ENCODE data around the gene EVI2B.
"Not testable (repeated sequence)": the region's sequence is repeated elsewhere in the genome, so short reads cannot be mapped to it uniquely, and the experiment has no call there.

The EVI2B gene, protein sequence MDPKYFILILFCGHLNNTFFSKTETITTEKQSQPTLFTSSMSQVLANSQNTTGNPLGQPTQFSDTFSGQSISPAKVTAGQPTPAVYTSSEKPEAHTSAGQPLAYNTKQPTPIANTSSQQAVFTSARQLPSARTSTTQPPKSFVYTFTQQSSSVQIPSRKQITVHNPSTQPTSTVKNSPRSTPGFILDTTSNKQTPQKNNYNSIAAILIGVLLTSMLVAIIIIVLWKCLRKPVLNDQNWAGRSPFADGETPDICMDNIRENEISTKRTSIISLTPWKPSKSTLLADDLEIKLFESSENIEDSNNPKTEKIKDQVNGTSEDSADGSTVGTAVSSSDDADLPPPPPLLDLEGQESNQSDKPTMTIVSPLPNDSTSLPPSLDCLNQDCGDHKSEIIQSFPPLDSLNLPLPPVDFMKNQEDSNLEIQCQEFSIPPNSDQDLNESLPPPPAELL

DNA sequence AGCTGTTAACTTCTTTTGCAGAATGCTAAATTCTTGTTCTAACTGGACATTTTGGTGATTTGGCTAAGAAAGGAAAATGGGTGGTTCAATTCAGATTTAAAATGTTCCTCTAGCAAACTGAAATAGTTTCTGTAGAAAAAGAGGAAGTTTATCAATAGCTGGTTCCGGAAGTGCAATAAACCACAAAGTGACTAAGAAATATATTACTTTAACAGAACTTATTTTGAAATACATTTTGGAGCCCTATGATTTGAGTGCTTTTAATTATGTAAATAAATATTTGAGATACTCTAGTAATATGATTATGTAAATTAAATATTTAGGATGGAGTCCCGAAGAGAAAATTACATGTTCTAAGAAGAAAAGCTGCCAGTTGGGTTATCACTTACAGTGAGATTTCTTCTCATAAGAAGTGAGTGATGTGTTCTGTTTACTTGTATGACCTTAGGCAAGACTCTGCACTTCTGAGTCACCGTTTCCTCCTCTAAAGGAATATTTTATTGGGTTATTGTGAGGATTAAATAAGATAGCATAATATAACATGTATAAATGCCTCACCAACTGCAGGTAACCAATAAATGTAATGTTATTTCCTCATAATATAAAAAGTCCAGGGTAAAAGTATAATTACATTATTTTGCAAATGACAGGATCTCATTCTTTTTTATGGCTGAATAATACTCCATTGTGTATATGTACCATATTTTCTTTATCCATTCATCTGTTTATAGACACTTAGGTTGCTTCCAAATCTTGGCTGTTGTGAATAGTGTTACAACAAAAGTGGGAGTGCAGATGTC lies at the start of gene EVI2B:
Gene EVI2B, minus strand, starts transcription at position 73 of the 800 bp plus-strand sequence. CDS start 8,445 bp downstream, outside the sequence.
- no peak for DNase-seq

DNA sequence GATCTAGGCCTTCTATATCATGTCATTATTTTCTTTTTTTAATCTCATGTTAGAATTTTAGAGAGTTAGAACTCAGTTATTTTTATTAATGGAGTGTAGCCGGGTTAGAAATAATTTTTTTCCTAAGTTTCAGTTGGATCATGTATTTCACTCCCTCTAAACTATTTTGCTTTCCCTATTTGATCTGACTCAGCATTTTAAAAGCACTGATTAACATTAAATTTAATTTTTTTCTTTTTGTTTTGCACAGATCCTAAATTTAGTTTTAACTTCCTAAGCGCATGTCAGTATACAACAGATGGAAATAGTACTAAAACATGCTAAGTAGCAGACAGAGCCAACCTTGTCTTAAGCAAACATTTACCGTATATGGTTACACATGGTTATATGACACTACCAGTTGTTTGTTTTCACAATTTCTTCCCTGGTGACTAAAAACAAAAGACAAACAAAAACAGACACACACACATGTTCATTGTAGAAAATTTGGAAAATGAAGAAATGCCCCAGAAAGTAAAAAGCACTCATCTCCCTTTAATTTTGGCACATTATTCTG lies 44.1 kb upstream of the EVI2B start:
- DNase-seq: no peak

DNA sequence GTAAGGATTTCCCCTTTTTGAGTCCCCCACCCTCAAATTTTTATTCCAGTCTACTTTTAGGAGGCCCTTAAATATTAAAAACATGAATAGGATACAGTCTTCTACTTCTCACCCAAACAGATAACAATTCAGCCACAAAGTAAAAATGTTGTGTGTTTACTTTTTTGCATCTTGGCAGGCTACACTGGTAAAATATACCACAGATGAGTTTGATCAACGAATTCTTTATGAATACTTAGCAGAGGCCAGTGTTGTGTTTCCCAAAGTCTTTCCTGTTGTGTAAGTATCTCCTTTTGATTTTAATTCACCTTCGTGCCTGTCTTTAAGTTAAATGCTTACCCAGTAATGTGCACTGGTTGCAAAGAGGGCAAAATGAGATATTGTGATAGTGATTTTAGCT lies 43.2 kb upstream of the EVI2B start:
- DNase-seq: no peak

DNA sequence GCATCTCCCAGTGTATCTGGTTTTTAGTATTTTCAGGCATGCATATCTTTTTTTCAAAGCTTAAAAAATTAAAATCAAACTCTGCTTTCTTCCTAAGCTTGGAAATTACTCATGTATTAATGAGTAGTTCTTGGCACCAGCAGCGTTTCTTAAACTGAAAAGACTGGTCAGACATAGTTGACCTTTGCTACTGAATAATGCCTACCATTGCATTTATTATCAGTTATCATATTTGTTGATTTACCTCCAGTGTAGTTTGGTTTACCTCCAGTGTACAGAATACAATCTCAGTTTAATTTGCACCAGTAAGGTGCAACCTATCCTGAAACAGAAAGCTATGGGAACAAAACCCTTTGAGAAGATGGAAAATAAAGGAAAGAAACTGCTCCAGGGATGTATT lies 42.1 kb upstream of the EVI2B start:
- no peak for DNase-seq

DNA sequence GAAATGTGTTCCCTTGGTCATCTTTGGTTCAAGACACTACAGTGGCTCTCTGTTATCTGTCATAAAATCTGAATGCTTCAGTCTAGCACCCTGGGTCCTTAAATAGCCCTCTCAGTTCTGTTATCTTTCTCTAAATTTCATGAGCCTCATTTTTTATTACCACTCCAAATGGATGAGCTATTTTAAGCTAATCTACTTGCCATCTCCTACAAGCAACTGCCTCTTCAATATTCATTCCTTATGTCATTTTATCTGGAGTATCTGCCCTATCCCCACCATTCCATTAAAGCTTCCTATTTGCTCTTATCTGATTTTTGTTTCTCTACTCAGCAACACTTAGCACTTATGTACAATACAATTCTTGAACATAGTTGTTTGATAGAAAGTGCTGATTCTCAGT lies 35.6 kb upstream of the EVI2B start:
- no peak for DNase-seq

DNA sequence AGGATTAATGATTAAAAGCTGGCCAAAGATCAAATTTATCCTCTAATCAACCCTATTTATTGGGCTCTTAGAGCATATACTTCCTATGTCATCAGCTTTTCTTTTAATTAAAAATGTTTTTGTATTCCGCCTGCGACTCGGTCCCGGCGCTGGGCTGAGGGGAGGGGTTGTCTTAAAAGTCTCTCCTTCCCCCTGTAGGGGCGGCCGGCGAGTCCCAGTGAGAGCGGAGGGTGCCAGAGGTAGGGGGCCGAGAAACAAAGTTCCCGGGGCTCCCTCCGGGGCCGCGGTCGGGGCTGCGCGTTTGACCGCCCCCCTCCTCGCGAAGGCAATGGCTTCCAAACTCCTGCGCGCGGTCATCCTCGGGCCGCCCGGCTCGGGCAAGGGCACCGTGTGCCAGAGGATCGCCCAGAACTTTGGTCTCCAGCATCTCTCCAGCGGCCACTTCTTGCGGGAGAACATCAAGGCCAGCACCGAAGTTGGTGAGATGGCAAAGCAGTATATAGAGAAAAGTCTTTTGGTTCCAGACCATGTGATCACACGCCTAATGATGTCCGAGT lies 31.4 kb upstream of the EVI2B start:
- not testable (repeated sequence) for DNase-seq

DNA sequence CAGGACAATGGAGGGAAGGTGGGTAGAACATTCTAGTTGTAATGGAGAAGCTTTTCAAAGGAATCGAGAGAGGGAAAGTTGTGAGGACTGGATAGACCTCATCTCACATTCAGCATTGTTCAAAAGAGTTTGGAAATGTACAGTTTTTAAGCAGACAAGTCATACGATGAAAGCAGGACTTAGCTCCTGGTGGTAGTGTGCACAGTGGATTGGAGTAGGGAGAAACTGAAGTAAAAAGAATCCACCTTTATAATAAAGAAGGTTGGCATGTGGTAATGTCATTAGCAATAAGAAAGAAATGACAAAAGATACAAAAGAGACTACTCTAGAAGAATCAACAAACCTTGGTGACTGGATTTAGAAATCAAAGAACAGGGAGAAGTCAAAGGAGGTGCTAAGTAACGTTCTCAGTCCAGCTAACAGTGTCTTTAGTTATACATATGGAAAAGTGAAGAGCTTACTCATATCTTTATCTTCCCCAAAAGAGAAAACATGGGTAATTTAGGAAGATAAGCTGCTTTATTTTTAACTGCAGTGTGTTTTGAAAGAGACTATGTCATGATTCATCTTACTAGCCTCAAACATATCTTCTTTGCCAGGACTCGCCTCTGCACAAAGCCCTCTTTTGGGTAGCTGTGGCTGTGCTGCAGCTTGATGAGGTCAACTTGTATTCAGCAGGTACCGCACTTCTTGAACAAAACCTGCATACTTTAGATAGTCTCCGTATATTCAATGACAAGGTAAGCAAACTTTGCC lies 26.2 kb upstream of the EVI2B start:
- no peak for DNase-seq

DNA sequence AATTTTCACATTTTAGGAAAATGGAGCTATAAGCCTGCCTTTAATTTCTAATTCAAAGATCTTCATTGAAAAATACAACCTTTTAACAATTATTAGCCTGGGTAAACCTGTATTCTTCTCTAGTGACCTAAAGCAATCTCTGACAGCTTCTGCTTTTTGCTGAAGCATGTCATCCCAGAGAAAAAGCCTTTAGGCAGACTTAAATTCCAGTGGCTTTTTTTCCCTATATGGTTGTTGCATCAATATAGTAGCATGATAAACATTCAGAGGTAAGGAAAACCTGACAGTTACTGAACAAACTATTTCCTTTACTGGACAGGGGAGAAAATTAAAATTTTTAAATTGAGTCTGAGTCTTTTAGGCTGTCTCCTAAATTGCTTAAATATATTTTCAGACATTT lies 15.4 kb upstream of the EVI2B start:
- DNase-seq: no peak

DNA sequence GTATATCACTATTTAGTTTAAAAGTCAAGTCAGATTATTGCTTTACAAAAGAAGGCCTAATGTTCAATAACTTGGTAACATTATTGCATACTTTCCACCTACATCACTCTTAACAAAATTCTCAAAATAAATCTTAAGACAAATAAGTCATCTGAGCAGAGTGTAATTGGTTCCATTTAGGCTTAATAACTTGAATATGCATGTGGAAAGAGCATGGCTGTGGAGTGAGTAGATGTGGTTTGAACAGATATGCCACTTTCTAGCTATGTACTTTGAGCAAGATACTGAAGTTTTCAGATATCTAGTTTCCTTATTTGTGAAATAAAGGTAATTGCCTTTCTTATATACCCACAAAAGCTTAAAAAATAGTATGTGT lies 14.3 kb upstream of the EVI2B start:
- no peak for DNase-seq

DNA sequence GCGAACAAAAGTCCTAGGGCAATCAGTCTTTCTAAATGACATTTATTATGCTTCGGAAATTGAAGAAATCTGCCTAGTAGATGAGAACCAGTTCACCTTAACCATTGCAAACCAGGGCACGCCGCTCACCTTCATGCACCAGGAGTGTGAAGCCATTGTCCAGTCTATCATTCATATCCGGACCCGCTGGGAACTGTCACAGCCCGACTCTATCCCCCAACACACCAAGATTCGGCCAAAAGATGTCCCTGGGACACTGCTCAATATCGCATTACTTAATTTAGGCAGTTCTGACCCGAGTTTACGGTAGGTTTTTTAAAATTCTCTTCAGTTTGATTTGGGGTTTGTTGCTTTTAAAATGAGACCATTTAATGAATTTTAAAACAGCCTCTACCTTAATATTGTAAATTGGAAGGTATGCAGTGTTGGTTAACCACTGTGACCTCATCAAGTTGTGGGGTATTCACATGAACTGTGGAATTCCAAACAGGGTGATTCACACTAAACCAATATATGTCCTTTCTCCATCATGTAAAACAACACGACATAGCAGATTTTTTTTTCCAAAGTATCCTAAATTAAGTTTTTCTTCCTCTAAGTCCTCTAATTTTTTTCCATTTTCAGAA lies 13.8 kb upstream of the EVI2B start:
- no peak for DNase-seq

DNA sequence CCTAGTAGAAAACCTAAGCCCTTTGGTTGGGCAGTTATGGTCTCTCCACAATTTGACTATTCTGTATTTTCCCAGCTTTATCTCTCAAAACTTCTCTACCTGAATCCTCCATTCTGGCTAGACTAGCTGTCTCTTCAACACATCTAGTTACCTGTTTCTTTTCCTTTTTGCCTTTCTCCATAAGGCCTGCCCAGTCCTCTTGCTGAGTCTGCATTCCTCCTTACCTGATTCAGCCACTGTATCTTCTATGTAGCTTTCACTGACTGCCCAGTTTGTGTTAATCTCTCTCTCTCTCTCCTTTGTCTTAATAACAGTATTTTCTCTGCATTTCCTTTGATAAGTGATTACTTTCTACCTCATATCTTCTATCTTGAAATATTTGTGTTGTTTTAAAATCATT lies 9.7 kb upstream of the EVI2B start:
- no peak for DNase-seq

DNA sequence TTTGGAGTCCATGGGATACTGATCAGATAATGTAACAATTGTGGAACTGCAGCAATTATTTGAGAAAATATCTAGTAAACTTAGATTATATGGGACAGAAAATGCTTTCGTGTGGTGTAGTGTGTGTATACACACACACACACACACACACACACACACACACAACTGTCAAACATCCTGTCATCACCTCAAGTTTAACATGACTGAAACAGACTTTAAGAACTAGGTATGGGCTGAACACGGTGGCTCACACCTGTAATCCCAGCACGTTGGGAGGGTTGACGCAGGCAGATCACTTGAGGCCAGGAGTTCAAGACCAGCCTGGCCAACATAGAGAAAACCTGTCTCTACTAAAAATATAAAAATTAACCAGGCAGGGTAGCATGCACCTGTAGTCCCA lies 8.1 kb upstream of the EVI2B start:
- DNase-seq: no peak

DNA sequence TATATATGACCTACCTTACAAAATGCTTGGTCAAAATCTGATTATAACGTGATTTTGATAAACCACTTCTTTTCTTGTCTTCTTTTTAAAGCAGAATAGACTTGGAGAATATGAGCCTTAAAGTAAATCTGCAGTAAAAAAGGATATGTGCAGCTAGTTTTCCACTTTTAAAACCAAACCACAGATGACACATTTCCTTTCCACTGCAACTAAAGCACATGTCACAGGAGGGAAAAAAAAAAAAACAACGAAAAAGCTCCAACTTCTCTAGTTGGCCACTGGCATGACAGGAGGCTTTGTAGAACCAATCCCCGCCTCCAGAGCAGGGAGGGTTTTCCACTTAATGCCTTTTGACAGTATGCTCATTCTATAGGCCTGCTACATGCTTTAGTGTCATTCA lies 7.6 kb upstream of the EVI2B start, which contains the start of gene EVI2A:
Gene EVI2A, minus strand, starts transcription at position 142 of the 400 bp plus-strand sequence. CDS start 2,609 bp downstream, outside the sequence.
- DNase-seq: peak; percentile 44 to 52

DNA sequence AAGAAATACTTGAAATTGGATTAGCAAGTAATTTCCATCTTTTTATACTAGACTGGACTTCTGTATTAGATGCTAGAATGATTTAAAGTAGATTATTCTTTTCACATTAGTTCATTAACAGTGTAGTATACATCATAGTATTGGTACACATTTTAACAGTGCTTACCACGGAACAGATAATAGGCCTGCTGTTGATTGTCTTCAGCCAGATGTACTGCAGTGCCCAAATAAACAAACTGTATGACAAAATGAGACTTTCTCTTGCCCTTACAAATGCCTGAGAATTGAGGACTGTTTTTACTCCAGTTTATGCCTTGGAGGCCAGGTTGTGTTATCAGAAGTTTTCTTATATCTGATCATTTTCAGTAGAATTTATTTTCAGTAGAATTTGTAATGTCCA lies 6.9 kb upstream of the EVI2B start:
- no peak for DNase-seq

DNA sequence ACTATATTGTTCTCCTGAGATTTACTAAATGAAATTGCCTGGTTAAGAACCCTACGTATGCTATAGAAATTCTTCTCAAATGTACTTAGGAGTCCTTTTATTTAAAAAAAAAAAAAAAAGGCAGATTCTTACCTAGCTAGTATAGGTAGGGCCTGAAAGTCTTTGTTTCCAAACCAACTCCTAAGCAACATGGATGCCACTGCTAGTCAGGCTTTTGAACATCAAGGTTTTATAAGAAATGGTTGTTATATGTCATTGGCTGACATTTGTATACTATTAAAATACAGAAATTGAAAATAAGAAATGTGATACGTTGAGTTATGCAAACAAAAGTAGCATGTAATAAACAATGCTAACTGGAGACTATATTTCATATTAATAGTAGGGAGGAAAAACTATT lies 6.4 kb upstream of the EVI2B start:
- DNase-seq: no peak

DNA sequence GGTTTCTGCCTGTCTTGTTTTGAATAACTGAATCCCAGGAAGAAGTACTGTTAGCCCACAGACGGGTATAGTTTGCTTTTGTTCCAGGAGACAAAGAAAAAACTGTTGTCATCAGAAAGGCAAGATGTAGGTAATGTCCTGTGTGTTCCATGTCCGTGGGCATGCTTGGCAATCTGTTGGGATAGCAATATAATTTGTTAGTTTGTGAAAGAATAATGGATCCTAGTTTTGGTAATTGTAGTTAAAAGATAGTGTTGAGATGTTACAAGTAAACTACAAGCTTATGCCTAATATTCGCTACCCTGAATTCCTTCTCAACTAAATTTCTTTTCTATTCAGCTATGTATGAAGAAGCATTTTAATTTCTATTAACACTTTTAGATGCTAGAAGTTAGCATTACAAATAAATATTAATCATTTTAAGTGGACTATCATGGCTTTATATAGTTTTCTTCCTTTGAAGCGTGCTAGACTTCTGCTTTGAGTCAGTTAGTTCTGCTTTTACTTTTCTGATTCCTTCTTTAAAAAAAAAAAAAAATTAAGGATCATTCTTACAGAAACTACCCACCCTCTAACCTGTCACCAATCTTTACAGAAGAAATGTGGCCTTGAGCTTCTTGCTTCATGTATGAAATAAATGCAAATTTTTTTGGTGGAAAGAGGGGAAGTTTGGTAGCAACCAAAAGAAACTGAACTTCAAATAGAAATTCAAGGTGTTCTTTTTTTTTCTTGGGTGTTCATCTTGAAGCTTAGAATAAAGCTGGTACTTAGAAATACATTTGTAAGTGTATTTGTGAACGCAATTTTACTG lies 5.2 kb upstream of the EVI2B start:
- DNase-seq: no peak

DNA sequence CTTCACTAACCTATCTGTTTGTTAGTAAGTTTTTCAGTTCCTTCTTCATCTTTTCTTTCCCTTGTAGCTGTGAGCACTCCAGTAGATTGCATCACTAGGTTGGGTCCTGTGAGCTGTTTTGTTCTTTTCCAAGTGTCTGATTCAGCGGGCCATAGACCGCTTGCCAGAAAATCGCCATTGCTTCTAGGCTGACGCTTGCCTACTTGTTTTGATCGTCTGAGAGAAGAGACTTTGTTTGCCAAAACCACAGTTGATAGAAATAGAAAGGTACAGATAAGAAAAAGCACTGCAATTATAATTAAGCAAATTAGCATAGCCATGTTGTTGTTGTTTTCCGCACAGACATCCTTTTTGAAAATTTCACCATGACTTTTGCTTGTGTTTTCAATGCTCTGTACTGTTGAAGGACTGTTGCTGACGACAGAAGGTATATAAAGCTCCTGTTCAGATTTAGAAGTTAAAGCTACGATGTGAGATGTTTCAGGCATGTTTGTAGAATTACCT lies 4.5 kb upstream of the EVI2B start:
- DNase-seq: peak; percentile 34 to 48

DNA sequence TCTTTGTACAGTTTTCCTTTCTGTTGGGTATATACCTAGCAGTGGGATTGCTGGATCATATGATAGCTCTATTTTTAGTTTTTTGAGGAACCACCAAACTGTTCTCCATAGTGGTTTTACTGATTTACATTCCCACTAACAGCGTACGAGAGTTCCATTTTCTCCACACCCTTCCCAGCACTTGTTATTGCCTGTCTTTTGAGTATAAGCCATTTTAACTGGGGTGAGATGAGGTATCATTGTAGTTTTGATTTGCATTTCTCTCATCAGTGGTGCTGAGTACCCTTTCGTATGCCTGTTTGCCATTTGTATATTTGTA lies 887 bp upstream of the EVI2B start:
- DNase-seq: no peak

DNA sequence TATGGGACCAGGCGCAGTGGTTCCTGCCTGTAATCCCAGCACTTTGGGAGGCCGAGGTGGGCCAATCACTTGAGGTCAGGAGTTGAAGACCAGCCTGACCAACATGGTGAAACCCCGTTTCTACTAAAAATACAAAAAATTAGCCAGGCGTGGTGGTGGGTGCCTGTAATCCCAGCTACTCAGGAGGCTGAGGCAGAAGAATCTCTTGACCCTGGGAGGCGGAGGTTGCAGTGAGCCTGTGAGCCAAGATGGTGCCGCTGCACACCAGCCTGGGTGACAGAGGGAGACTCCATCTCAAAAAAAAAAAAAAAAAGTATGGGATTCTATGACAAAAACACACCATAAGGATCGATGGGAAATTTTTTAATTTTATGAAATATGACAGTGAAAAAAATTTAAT lies 1.6 kb downstream of the EVI2B start:
- not testable (repeated sequence) for DNase-seq

DNA sequence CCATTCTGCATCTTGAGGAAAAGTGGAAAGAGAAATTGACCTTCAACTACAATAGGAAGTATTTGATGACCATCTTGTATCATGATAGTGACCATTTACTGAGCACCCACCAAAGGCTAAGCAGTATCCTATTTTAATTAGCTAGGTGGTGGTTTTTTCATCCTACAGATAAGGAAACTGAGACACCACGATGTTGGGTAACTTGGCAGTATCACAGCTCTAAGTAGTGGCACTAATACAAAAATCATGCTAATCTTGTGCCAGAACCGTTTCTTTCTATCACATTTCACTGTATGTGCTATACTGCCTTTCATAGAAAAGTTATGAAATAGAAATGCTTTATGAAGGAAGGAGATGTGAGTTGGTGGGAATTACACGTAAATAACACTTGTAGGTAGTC lies 2.3 kb downstream of the EVI2B start:
- no peak for DNase-seq

DNA sequence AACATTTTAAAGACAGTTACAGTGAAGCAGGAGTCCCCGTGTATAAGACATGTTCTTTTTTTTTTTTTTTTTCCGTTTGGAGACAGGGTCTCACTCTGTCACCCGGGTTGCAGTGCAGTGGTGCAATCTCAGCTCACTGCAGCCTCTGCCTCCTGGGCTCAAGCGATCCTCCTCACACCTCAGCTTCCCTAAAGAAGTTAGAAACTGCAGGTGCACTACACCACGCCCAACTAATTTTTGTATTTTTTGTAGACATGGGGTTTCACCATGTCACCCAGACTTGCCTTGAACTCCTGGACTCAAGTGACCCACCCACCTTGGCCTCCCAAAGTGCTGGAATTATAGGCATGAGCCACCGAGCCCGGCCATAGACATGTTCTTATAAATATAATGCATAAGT lies 3.0 kb downstream of the EVI2B start:
- no peak for DNase-seq

Data from stimulated activated CD4-positive, alpha-beta T cell treated with anti-CD3 and anti-CD28 coated beads, Interleukin-2, amount 100 ng/mL, for 48 hours (primary cell).